Breast epithelium (tissue), 4 donors: ENCODE data around the gene MTRR. TPM values are rescaled to one million over a fixed set of nuclear protein-coding genes. Genes with fewer than 3 reads are reported as not detected.

Experiments
- DNase-seq, 2 donors: peaks; one replicate each; pipeline ENCODE4 v3.0.0-alpha.2; 2019; ENCODE audit warnings: low spot score in 2 of 2
- H3K27ac ChIP-seq, 2 donors: fragments of 200-600 bp; sonication (generic) in 1 of 2; one replicate each; pipeline ENCODE4 v1.5.1; 2016 to 2019; ENCODE audit warnings: mild to moderate bottlenecking in 1 of 2
- H3K27me3 ChIP-seq, 2 donors: fragments of 200-600 bp; sonication (generic) in 1 of 2; one replicate each; pipeline versions ENCODE4 v1.5.1 to v1.6.0; 2017 to 2019; ENCODE audit warnings: control low read depth in 1 of 2, mild to moderate bottlenecking in 1 of 2
- H3K36me3 ChIP-seq: fragments of 200-600 bp; one replicate; pipeline ENCODE4 v1.5.1; 2019
- H3K4me1 ChIP-seq, 2 donors: fragments of 200-600 bp; sonication (generic); one replicate each; pipeline ENCODE4 v1.5.1; 2016 to 2019; ENCODE audit warnings: control low read depth in 1 of 2
- H3K4me3 ChIP-seq, 3 donors: fragments of 200-600 bp; sonication (generic); 1 replicate in 2 of 3; 2 replicates in 1 of 3; pipeline ENCODE4 v1.5.1; 2016 to 2019; ENCODE audit warnings: mild to moderate bottlenecking in 3 of 3, moderate library complexity in 2 of 3
- H3K9me3 ChIP-seq, 2 donors: fragments of 200-600 bp; sonication (generic) in 1 of 2; one replicate each; pipeline ENCODE4 v1.5.1; 2016 to 2019; ENCODE audit warnings: control low read depth in 1 of 2
- POLR2A ChIP-seq: fragments of 450-650 bp; IDR thresholded peaks from one replicate; pipeline ENCODE4 v1.6.1; 2016; ENCODE audit warnings: antibody characterized with exemption, mild to moderate bottlenecking, moderate library complexity
- POLR2AphosphoS5 ChIP-seq, 3 donors: sonication (generic); formaldehyde crosslinking; IDR thresholded peaks; one replicate each; pipeline ENCODE4 v1.6.1; 2017; ENCODE audit warnings: antibody characterized with exemption in 3 of 3
- intact Hi-C: fragments of 100-400 bp; cut with DNase I; formaldehyde crosslinking; loops from one replicate; pipeline ENCODE4 v1.15.1; 2023; ENCODE audit warnings: low total_unique reads
- total RNA-seq, 3 donors: library from RNA; depleted of rRNA; stranded (reverse); fragments of >200 nt; gene quantifications; one replicate each; pipeline ENCODE4 v1.1.0, GENCODE V29; 2016
- TF ChIP-seq, protein P1 (sequence below), 3 donors: fragments of 450-650 bp; IDR thresholded peaks; one replicate each; pipeline ENCODE4 v1.5.1; 2016 to 2017; ENCODE audit warnings: antibody characterized with exemption in 3 of 3, mild to moderate bottlenecking in 3 of 3, moderate library complexity in 3 of 3

The MTRR gene
- total RNA-seq, 3 donors from 2014 or later = 45.8 to 69.5 (median 57.7) TPM

DNA sequence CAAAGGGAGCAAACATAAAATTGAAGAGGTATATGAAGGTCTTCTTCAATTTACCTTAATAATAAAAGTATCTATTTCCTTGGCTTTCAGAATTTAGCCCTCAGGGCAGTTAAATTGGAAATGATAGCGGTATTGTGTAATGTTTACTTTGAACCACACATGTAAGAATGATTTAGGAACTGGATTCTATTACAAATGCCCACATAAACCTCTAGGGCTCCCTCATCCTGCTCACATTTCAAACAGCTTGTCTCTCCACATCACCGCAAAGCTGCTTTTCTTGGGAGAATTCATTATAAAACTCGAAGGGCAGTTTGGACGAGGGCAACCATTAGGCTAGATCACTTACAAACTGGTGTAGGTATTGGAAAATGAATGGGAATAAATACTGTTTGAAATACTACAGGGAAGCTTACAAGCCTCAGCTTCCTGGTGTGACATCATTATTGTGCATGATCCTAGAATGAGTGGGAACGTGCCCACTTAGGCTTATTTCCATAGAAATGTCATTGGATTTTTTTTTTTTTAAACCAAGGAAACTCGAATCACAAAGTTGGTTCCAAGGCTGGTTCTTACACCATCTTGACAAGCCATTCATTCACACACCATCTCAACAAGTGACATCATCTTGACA, 47.3 kb downstream of the MTRR start:
- intact Hi-C loops = no loop called here

DNA sequence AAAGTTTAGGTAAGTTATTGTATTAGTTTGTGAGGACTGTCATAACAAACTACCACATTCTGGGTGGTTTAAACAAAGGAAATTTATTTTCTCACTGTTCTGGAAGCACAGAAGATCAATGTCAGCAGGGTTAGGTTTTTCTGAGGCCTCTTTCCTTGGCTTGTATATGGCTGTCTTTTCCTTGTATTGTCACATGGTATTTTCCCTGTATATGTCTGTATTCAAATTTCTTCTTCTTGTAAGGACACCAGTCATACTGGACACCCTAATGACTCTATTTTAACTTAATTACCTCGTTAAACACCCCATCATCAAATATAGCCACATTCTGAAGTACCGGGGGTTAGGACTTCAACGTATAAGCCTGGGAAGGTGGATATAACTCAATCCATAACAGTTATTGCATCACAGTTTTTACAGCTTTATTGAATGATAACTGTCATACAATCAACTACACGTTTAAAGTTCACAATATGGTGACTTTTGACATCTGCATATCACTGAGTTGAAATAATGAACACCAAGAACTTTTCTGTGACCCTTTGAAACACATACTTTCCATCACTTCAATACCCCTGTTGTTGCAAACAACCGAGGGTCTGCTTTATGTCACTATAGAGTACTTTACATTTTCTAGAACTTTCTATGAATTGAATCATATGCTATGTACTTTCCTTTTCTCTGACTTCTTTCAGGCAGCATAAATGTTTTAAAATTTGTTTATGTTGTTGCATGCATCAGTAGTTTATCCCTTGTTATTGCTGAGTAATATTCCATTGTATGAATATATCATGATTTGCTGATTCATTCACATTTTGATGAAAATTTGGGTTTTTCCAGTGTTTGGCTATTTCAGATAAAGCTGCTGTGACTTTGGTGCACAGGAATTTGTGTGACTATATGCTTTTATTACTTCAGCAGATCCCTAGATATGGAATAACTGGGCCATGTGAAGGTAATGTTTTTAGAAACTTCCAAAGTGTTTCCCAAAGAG, 48.5 kb downstream of the MTRR start:
- TF ChIP-seq, protein P1, sequence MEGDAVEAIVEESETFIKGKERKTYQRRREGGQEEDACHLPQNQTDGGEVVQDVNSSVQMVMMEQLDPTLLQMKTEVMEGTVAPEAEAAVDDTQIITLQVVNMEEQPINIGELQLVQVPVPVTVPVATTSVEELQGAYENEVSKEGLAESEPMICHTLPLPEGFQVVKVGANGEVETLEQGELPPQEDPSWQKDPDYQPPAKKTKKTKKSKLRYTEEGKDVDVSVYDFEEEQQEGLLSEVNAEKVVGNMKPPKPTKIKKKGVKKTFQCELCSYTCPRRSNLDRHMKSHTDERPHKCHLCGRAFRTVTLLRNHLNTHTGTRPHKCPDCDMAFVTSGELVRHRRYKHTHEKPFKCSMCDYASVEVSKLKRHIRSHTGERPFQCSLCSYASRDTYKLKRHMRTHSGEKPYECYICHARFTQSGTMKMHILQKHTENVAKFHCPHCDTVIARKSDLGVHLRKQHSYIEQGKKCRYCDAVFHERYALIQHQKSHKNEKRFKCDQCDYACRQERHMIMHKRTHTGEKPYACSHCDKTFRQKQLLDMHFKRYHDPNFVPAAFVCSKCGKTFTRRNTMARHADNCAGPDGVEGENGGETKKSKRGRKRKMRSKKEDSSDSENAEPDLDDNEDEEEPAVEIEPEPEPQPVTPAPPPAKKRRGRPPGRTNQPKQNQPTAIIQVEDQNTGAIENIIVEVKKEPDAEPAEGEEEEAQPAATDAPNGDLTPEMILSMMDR (IDR thresholded peaks at IDR 0.05) = no peak
- TF ChIP-seq POLR2AphosphoS5 (IDR thresholded peaks at IDR 0.05) (no peak), POLR2A (no peak)
- Histone ChIP-seq H3K4me3 (no peak overlapping the region), H3K27me3 (no peaks in the 10 kb centered on the region), H3K27ac (no peak overlapping the region), H3K4me1 (no peaks in the 10 kb centered on the region), H3K9me3 (peaks cover 0 to 14% of the 10 kb centered on the region in 2 donors), H3K36me3 (no peaks in the 10 kb centered on the region)
- DNase-seq = no peak
- intact Hi-C loops = no loop called here

More for the DNA sequence above, 47.3 kb downstream of the MTRR start:
- Histone ChIP-seq H3K27ac (no peak overlapping the region), H3K9me3 (peaks cover 0 to 24% of the 10 kb centered on the region in 2 donors), H3K4me1 (no peaks in the 10 kb centered on the region), H3K36me3 (no peaks in the 10 kb centered on the region), H3K4me3 (no peak overlapping the region), H3K27me3 (no peaks in the 10 kb centered on the region)
- DNase-seq = no peak
- TF ChIP-seq POLR2AphosphoS5 (IDR thresholded peaks at IDR 0.05) (no peak), POLR2A (no peak)
- TF ChIP-seq, protein P1 (IDR thresholded peaks at IDR 0.05) = no peak

DNA sequence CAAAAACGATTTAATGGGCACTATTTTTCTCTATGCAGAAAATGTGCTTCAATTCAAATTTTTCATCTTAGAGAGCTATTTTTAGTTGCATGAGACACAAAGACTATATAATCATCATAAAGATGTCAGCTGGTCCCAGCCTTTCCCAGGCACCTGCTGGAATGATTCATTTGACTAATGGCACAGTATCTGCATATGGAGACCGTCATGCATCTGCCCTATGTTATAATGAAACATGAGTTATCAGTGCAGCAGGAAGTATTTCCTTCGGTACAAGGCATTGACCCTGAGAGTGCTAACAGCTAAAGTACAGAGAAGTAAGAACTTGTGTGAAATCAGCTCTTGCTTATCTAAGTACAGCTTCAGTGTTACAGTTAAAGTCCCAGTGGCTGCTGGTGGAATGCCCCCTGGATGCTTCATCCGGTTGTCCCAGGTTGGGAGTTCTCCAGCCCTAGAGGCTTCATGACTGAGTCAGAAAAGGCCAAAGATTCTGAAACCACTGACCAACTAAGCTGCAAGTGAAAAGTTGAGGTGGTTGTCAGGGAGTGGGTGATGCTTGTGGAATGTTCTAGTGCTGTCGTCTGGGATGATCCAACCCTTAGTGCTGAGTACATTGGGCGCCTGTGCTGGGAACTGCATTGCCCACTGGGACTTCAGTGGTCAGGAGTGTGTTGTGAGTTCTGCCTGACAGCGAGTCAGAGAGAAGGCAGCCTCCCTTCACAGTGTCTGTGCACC, 57.2 kb downstream of the MTRR start:
- intact Hi-C loops = no loop called here
- no peaks in the 10 kb centered on the region for H3K9me3 ChIP-seq
- H3K36me3 ChIP-seq = no peaks in the 10 kb centered on the region
- no peak overlapping the region for H3K27ac ChIP-seq
- TF ChIP-seq, protein P1 (IDR thresholded peaks at IDR 0.05) = no peak
- no peak for TF ChIP-seq POLR2A
- no peak for TF ChIP-seq POLR2AphosphoS5 (IDR thresholded peaks at IDR 0.05)
- no peaks in the 10 kb centered on the region for H3K27me3 ChIP-seq
- no peak for DNase-seq
- no peak overlapping the region for H3K4me3 ChIP-seq
- no peaks in the 10 kb centered on the region for H3K4me1 ChIP-seq

DNA sequence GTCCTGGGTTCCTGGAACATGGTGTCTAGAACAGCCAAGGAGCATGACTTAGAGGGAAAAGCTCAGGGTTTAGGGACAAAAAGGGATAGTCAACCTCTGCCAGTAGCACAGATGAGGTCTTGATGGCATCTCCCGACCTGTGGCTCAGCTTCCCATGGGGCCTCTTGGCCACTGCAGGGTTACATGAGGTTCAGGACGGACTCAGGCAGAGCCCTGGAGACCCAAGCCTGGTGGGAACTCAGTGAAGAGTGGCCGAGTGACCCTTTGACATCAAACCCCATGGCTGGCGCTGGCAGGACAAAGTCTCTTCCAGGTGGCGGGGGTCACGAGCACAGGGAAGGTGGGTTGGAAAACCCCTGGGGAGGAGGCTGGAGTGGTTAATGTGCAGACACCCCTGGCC, 57.8 kb downstream of the MTRR start:
- TF ChIP-seq, protein P1 (IDR thresholded peaks at IDR 0.05) = no peak
- peaks cover 0 to 3% of the 10 kb centered on the region in 2 donors for H3K27me3 ChIP-seq
- intact Hi-C loops = no loop called here

More for the DNA sequence above, 57.8 kb downstream of the MTRR start:
- Histone ChIP-seq H3K4me1 (no peaks in the 10 kb centered on the region), H3K36me3 (no peaks in the 10 kb centered on the region), H3K27ac (no peak overlapping the region), H3K4me3 (no peak overlapping the region), H3K9me3 (no peaks in the 10 kb centered on the region)
- DNase-seq = no peak
